HG03378 (cell line): Measurements from ENCODE around the gene CPED1.
"Not testable (repeated sequence)": the region's sequence is repeated elsewhere in the genome, so short reads cannot be mapped to it uniquely, and the experiment has no call there.

ENCODE experiments used
- ATAC-seq: cut with Tn5 transposase; IDR thresholded peaks from one replicate; pipeline ENCODE4 v1.9.1; 2021; ENCODE audit warnings: mild to moderate bottlenecking, moderate library complexity; ENCODE audit not compliant: unreplicated experiment

Gene CPED1

GRCh38 chr7:121273467-121274167 lies 285.1 kb downstream of the CPED1 start:
- no peak for ATAC-seq

- no peak for ATAC-seq
Measured at GRCh38 chr7:121274467-121274866, 286.0 kb downstream of the CPED1 start.

- no peak for ATAC-seq
Measured at GRCh38 chr7:121275204-121275603, 286.7 kb downstream of the CPED1 start.

GRCh38 chr7:121276313-121276712 lies 287.8 kb downstream of the CPED1 start:
- ATAC-seq: no peak

GRCh38 chr7:121278120-121279021 lies 289.9 kb downstream of the CPED1 start:
- ATAC-seq: peak; percentile 99

- no peak for ATAC-seq
Measured at GRCh38 chr7:121279060-121279620, 290.6 kb downstream of the CPED1 start.

GRCh38 chr7:121279822-121280221 lies 291.3 kb downstream of the CPED1 start:
- ATAC-seq: no peak

GRCh38 chr7:121280656-121281055 lies 292.1 kb downstream of the CPED1 start:
- no peak for ATAC-seq

- ATAC-seq: no peak
Measured at GRCh38 chr7:121282129-121282528, 293.6 kb downstream of the CPED1 start.

- no peak for ATAC-seq
Measured at GRCh38 chr7:121285066-121285667, 296.7 kb downstream of the CPED1 start.

GRCh38 chr7:121286186-121286585 lies 297.7 kb downstream of the CPED1 start:
- no peak for ATAC-seq

GRCh38 chr7:121286742-121287734 lies 298.5 kb downstream of the CPED1 start:
- ATAC-seq: no peak

- no peak for ATAC-seq
Measured at GRCh38 chr7:121288894-121289293, 300.4 kb downstream of the CPED1 start.

GRCh38 chr7:121289930-121290329 lies 301.4 kb downstream of the CPED1 start:
- not testable (repeated sequence) for ATAC-seq

- no peak for ATAC-seq
Measured at GRCh38 chr7:121294448-121294992, 306.0 kb downstream of the CPED1 start.

- ATAC-seq: no peak
Measured at GRCh38 chr7:121297843-121298242, 309.3 kb downstream of the CPED1 start.

- no peak for ATAC-seq
Measured at GRCh38 chr7:121298831-121299239, 310.3 kb downstream of the CPED1 start.

- ATAC-seq: no peak
Measured at GRCh38 chr7:121300685-121301420, 312.3 kb downstream of the CPED1 start.
